CD4-positive, alpha-beta T cell treated with Interleukin-12 subunit alpha and Interleukin-12 subunit beta, for 1 hour (primary cell): ENCODE data around the gene SLX9.

ENCODE experiments used
- DNase-seq: peaks from one replicate; pipeline ENCODE4 v3.0.0-alpha.2; 2020

Gene SLX9

DNA sequence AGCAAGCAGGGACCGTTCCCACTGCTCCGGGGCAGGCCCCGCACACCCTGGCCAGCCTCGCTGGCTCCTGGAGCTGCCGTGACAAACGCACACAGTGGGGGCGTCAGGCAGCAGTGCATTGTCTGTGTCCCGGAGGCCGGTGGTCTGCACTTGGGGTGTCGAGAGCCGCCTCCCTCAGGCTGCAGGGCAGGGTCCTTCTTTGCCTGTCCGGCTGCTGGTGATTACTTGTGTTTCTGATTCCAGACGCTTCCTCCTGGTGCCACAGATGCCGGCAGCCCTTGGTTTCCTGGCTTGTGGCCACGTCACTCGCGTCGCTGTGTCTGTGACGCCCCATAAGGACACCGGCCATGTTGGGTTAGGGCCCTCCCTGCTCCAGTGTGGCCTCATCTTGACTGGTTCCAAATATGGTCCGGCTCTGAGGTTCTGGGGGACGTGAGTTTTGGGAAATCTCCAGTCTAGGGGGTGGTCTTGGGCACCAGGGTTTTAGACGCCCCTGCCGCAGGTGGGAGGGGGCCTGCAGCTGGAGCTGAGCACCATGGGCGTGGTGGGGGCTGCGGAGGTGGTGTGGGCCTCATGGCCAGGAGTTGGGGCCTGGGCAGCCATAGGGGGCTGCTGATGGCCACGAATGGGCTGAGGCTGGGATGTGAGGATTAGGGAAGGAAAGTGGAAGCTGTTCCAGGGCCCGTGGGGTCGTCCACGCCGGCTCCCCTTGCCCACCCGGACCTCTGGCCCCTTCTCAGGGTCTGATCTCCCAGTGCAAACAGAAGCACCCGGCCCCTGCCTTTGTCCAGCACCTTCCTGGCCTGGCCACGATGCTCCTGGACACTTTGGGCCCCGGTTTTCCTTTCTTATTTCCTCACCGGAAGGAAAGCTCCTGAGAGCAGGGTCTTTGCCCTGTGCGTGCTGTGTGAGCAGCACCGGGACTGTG is 41.0 kb downstream of the SLX9 start:
- no peak for DNase-seq

DNA sequence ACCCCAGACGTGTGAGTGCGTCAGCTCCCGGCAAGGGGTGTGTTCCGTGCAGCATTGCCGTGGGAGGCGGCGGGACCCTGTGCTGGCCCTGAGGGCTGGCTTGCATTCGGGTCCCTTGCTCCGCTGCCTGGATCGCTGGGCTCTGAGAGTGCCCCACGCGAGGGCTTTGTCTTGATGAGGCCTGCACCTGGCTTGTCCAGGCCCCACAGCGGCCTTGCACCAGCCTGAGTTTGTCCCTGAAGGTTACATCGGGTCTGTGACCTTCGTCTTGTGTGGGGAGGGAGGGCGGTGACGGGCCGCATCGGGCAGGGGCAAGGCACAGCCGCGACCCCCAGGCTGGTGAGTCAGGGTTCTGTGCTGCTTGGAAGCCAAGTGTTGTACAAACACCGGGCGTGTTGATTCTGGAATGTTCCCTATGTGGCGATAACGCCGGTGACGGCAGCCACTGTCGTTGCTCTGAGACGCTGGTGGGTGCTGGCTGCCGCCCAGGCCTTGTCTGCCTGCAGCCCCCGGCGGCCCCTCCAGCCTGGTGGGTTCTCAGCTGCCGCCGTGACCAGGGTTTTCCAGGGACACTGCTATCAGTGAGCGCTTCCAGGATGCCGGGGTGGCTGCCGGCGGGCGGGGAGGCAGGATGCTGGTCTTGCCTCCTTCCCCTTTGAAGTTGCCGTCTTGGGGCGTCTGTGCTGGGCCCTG is 42.9 kb downstream of the SLX9 start:
- DNase-seq, result no peak

DNA sequence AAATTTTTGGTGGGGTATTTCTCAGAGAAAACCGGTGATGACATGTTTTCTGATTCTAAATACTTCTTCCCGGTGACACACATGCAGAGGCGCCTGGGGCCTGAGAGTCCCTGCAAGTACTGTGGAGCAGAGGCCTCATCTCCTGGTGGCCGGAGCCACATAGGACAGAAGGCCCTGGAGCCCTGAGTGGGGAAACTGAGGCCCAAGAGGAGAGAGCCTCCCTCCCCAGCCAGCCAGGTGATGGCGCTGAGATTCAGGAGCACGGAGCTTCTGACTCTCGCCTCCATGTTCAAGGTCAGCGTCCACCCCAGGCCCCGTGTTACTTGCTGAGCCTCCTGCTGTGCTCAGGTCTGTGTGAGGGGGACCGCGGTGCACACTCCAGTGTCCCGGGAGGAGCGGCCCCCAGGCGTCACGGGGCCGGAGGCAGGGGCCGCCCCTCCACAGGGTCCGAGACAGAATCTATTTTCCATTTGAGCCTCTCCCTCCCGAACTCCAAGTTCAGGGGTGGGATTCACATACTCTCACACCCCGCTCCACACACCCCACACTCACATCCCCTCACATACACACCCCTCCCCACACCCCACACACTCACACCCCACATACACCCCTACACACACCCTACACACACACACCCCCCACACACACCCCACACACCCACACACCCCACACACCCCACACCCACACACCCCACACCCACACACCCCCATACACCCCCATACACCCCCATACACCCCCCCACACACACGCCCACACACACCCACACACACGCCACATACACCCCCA is 43.8 kb downstream of the SLX9 start:
- no peak for DNase-seq

DNA sequence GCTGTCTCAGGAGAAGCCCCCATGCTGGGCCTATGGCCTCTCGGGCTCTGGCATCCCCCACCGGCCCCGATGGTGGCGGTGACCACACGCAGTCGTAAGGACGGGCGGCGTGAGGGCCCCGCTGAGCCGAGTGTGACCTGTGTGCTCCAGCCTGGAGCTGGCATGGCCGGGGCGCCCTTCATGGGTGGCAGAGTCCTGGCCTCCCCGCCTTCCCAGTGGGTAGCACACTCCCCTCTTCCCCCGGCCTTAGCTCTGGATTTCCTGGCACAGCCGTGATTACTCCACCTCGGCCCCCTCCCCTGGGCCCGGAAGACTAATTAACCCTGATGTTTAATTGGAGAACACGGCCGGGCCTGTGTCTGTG is 44.6 kb downstream of the SLX9 start:
- no peak for DNase-seq

DNA sequence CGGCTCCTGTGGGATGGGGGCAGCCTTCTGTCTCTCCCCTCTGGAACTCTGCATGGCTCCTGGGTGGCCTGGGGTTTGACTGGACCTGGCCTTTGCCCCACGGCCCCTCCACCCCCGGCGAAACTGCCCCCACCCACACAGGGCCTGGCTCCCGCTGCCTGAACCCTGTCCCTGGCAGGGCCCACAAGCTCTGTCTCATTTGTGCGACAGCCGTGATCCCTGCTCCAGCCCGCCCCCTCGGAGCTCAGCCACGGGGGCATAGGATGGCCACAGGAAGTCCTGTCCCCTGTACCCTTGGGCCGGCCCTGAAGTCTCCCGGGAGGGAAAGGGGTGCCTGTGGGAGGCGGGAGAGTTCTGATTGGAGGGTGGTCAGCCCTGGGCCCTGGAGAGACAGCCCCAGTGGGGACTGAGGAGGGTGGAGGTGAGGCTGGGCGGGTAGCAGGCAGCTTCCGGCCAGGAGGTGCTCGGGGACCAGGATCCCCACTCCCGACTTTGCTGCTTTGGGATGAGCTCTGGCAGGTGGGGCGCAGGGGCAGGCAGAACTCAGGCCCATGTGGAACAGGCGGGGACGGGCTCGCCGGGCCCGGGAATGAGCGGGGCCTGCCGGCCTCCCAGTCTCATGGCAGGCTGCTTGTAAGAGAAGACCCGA is 45.1 kb downstream of the SLX9 start:
- no peak for DNase-seq

DNA sequence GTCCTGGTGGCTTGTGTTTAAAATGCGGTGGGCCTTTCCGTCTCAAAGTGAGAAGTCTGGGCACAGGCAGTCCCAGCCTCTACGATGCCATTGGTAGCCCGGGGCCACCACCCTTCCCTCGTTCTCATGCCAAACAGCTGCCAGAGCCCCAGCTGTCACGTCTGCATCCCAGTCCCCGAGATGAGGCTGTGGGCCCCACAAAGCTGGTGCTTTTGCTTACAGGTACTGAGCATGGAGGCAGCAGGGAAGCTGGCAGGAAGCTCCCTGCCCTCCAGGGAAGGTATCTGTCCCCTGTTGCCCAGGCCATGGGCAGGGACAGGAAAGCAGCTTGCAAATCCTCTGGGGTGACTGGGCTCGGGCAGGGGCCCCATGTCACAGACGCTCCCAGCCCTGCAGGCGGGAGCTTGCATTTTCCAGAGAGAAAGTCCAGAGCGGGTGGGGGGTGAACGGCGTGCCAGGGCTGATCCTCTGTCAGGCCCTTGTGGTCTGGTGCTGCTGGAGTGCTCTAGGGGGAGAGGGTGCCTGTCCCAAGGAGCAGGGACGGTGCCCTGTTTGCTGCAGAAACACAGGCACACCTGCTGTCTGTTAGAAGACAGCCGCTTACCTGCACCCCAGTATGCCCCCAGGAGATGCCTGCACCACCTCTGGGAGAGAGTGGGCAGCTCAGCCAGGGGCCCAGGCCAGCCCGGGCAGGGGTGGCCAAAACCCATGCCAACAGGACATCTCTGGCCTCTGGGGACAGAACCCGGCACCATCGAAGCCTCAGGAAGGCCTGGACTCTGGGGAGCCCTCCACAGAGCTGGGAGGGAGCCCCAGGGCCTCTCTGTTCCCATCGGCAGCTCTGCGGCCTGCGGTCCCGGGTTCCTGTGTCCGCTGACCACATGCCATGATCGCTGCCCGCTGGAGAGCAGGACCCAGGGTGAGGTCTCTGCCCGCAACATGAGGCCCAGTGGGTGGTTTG is 45.9 kb downstream of the SLX9 start:
- DNase-seq, result no peak

DNA sequence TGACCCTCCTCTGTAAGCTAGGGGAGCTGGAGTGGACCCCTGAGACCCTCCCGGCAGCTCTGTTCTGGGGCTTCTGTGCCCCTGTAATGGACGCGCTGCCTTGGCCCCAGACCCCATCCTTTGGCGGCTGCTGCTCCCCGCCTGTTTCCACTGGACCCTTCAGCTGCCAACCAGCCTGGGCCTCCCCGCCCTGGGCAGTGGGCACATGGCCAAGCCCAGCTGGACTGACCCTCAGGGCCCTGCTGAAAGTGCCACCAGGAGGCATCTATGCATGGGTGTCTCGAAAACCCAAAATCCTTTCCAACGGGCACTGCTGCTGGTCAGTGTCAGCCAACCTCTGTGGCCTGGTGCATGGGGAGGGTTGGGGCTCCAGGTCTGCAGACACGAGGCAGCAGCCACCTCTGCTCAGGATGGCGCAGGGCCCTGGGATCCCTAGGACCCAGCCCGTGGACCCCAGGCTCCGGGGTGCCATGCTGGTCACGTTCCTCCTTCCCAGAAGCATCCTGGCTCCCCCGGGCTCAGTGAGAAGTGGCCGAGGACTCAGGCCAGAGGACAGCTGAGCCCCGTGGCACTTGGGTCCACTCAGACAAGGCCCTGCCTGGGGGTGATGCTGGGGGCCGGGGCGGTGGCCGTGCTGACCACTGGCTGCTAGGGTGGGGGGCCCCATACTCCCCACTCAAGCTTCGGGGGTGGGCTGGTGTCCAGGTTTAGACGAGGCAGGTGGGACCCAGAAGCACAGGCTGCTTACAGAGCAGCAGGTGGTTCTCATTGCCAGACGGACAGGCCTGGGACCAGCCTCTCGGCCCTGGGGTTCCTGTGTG is 46.9 kb downstream of the SLX9 start:
- DNase-seq, result no peak

DNA sequence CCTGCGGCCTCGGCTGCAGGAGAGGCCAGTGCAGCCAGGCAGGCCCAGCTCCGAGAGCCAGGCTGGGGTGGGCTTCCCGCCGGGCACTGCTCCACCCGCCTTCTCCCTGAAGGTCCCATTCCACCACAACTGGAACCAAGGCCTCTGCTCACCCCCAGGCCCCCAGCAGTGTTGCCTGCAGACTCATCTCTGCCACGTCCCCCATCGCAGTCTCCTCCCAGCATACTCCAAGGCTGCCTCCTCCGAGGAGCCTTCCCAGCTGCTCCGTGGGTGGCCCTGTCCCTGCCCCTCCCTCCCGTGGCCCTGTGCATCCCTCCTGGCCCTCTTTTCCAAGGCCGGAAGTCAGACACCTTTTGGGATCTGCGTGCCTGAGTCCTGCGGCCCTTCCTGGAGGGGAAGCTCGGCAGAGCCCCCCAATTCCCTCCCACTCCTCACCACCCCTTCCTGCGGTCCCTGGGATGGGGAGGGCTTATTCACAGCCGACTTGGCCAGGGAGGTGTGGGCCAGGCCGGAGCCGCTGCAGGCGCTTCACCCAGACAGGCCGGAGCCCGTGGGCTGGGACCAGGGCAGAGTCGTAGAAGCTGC is 47.6 kb downstream of the SLX9 start:
- DNase-seq, result no peak

DNA sequence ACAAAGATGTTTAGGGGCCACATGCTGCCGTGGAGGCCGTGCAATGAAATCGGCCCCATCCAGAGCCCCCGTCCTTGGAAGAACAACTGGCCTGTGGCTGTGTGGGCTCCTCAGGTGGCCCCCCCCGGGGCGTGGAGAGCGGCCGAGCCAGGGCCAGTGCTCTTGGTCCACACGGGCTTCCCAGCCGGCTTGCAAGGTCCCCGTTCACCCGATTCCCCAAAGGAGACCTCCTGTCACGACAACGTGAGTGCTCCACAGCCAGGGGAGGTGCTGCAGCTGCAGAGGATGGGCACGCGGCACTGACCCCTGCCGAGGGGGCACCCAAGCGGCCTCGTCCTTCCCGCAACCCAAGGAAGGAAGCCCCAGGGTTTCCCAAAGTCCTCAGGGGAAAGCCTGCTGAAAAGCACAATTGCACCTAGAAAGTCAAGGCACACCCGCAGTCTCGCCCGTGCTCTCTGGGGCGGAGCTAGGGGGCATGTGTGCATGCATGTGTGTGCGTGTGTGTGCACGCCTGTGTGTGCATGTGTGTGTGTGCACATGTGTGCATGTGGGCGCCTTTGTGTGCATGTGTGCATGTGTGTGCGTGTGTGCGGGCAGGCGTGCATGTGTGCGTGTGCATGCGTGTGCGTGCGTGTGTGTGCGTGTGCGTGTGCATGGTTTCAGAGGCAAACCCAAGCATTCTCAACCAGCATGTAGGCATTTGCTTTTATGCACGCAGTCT is 48.2 kb downstream of the SLX9 start:
- no peak for DNase-seq

DNA sequence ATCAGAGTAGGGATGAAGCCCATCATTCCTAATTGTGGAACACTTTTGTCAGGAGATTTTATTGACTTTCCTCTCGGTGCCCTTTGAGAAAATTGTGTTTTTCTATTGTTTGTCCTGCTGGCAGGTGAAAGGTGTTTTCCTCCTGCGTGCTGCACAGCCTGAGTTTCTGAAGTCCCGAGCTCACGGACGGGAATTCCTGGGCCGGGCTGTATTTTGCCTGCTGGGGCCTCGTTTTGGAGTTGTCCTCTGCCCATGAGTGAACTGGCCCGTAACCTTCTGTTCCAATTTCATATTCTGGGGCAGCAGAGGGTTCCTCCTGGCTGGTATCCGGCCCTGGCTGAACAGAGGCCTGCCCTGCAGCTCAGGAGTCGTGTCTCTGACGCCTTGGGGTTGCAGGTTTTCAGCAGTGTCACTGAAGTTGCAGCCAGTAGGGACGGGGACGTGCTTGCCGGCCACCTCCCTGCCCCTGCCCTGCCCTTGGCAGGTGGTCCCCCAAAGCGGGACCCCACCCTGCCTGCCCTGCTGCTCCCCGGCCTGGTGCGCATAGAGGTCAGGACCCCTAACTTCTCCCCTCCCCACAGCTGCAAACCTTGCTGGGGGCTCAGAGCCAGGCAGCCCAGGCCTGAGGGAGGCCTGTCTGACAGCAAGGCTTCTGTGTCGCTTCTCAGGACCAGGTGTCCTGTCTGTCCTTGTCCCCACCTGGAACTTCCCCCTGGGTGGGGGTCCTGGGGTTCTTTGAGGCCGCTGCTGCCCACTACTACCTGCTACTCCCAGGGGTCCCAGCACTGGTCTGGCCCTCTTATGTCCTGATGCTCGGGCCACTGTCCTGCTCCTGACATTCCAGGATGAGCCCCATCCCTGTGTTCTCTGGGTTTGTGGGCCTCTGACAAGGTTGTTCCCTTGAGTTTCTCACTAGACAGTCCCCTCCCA is 49.0 kb downstream of the SLX9 start:
- DNase-seq, result no peak

DNA sequence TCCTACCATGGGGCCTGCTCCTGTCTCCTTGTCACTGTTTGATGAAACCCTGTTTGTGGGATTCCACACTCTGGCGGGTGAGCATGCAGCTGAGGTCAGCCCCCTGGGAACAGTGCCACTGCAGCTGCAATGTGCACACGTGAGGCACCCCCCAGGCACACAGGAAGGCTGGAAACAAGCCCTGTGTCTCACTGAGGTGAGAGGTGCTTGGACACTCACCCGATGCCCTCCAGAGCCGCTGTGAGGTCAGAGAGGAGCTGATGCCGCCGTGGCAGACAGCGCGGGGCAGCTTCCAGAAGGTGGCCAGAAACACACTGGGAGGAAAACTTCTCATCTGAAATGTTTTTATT is 49.7 kb downstream of the SLX9 start:
- no peak for DNase-seq

DNA sequence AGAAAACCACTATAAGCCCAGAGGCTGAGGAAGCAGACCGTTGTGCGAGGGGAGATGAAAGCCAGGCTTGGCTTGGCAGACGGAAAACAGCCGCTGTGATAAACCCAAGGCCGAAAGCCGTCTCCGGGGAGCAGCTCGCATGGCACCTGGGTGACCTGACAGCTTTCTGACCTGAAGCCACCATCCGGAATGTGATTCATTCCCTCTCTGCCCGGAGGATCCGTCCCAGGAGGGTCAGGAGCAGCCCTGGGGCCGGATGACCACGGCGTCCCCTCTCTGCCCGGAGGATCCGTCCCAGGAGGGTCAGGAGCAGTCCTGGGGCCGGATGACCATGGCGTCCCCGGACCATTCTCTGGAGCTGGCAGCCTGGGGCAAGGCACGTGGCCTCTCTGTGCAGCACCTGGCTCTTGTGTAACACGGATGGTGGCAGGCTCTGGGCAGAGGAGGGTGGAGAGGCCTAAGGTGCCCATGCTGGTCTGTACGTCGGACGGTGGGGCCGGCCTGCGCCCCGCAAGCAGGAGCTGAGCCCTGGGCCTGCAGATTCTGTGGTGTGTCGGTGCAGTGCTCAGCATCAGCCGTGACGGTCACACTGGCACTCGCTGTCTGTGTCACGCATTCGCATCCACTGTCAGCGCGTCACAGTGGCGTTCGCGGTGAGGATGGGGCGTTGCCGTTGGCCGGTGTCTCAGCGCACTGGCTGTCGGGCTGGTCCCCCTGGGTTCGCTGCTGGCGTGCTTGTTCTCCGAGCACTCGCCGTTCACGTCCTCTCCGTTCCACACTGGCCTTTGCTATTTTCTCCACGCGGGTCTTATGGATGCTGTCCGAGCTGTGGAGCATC is 50.3 kb downstream of the SLX9 start:
- DNase-seq, result no peak

DNA sequence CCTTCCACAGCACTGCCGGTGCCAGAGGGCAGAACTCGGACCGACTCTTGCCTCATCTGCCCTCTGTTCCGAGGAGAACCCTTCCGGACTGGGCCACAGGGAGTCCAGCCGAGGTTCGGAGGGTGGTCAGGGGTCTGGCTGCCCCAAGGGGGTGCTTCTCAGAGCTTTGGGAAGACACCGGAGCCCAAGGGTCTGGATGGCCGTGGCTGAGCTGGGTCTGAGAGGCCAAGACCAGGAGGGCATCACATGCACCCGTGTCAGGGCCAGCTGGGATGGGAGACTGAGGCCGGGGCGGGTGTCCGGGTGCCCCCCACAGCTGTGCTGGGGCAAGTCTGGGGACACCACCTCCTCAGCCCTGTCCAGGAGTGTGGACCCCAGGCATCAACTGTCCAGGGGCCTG is 51.1 kb downstream of the SLX9 start:
- no peak for DNase-seq

DNA sequence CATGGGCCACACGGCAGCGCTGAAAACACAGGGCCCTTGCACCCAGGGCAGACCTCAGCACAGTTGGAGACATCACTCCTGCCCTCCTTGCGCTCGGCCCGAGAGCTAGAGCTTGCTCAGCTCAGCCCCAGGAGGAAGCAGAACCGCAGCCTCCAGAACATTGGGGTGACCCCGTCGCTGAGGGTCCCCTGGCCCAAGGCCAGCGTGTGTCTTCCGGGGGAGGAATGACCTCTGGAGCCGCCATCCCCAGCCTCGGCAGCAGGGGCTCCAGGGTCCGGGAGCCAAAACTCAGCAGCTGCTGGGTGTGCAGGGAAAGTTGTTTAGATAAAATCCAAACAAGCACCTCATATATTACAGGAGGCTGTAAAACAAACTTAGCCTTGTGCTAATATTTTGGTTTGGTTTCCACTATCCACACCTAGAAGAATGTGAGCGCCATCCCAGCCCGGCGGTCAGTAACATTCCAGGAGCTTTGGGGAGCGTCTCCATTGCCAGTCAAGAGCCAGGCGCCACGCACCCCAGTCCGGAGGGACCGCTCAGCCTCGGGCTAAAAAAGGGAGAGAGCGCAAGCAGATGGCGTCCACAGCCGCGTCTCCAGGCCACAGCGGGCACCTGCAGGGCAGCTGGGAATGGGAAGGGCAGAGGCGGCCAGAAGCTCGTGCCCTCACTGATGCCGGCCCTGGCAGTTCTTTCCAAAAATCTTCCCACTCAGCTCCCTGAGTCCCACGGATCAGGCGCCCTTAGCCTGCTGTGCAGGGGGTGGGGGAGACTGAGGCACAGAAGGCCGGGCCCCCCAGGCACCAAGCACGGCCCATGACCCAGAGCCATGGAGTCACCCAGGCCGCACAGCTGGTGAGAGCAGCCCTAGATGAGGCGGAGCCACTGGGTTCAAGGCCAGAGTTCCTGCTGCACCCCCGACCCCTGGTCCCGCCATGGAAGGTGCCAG is 52.0 kb downstream of the SLX9 start:
- no peak for DNase-seq

DNA sequence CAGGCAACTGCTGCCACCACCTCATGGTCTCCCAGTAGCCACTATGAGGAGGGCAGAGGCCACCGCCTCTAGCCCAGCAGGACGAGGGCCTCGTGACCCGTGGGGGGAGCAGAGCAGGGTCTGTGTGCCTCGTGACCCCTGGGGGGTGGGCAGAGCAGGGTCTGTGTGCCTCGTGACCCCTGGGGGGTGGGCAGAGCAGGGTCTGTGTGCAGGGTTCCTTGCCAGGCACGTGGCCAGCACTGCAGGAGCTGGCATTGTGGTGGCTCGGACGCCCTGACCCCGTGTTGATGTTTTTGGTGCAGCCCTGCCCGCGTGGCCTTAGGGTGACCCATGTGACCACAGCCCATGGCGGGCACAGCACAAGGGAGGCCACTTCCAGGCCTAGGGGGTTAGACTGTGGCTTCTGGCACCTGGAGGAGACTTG is 52.8 kb downstream of the SLX9 start:
- DNase-seq, result no peak

DNA sequence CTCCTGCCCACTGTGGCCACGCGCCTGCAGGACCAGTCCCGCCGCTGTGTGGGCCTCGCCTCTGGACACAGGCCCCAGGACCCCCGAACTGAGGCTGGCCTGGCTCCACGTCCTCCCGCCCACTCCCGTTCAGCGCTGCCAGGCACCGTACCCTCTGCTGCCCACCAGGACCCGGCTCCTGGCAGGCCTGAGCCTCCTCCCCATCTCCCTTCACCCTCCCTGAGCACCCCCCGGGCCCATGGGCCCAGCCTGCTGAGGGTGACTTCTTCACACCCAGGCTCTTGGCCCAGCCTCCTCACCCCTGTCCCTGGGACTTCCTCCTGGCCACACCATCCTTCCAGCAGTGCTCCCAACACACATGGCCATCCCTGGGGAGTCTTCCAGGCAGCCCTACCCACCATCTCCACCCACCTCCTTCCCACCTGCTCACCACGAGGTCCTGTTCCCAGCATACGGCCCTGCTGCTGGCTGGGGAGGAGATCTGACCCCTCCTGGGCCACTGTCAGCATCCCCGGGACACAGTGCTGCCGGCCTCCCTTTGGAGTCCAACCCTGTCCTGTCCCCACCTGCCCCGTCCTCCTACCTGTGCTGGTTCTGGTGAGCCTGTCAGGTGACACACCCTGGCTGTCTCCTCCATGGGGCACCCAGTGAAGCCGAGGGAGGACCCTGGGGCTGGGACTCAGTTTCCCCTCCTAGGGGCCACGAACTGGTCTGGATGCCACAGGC is 53.7 kb downstream of the SLX9 start:
- DNase-seq, result no peak
